Omental fat pad (tissue), 4 donors: ENCODE measurements around the gene CUL9. TPM values are rescaled to one million over a fixed set of nuclear protein-coding genes. Genes with fewer than 3 reads are reported as not detected.

Experiments
- ATAC-seq: fragments of 150-250 bp; one replicate; pipeline ENCODE4 v1.9.1; 2016; ENCODE audit warnings: mild to moderate bottlenecking, moderate library complexity; ENCODE audit not compliant: low FRiP score
- DNase-seq: peaks from one replicate; pipeline ENCODE4 v3.0.0-alpha.2; 2019; ENCODE audit warnings: low spot score
- CTCF ChIP-seq, 3 donors: fragments of 450-650 bp; IDR thresholded peaks; one replicate each; pipeline ENCODE4 v1.5.1; 2016 to 2017; ENCODE audit warnings: antibody characterized with exemption in 3 of 3, mild to moderate bottlenecking in 3 of 3, moderate library complexity in 2 of 3
- total RNA-seq, 4 donors: library from RNA; depleted of rRNA; stranded (reverse); fragments of >200 nt; gene quantifications; one replicate each; pipeline ENCODE4 v1.1.0, GENCODE V29; 2016

The CUL9 gene
- total RNA-seq, 4 donors from 2014 or later, result 24.6 to 41.6 (median 28.7) TPM

GRCh38 chr6:43248101-43248500 lies 66.1 kb downstream of the CUL9 start:
- DNase-seq, result no peak
- TF ChIP-seq CTCF (IDR thresholded peaks at IDR 0.05), result no peak
- no peak for ATAC-seq

- DNase-seq (no peak), ATAC-seq (no peak)
- TF ChIP-seq CTCF (IDR thresholded peaks at IDR 0.05), result no peak
Measured at GRCh38 chr6:43248791-43249190, 66.8 kb downstream of the CUL9 start.

GRCh38 chr6:43250992-43251373 lies 69.0 kb downstream of the CUL9 start:
- DNase-seq (no peak), ATAC-seq (no peak)
- TF ChIP-seq CTCF (IDR thresholded peaks at IDR 0.05), result no peak

GRCh38 chr6:43253401-43253800 lies 71.4 kb downstream of the CUL9 start:
- ATAC-seq (no peak), DNase-seq (no peak)
- no peak for TF ChIP-seq CTCF (IDR thresholded peaks at IDR 0.05)

- TF ChIP-seq CTCF (IDR thresholded peaks at IDR 0.05), result no peak
- DNase-seq (no peak), ATAC-seq (no peak)
Measured at GRCh38 chr6:43254138-43254817, 72.3 kb downstream of the CUL9 start.

GRCh38 chr6:43254846-43255245 lies 72.8 kb downstream of the CUL9 start:
- DNase-seq, result no peak
- no peak for ATAC-seq
- no peak for TF ChIP-seq CTCF (IDR thresholded peaks at IDR 0.05)

GRCh38 chr6:43255408-43256054 lies 73.5 kb downstream of the CUL9 start:
- no peak for DNase-seq
- ATAC-seq, result no peak
- no peak for TF ChIP-seq CTCF (IDR thresholded peaks at IDR 0.05)
